ENCODE results near the gene RTN4. TPM values are rescaled to one million over a fixed set of nuclear protein-coding genes. Genes with fewer than 3 reads are reported as not detected.

The RTN4 gene
- total and polyA plus RNA-seq, 2 experiments from 2014 or later: 218 to 221 TPM

DNA sequence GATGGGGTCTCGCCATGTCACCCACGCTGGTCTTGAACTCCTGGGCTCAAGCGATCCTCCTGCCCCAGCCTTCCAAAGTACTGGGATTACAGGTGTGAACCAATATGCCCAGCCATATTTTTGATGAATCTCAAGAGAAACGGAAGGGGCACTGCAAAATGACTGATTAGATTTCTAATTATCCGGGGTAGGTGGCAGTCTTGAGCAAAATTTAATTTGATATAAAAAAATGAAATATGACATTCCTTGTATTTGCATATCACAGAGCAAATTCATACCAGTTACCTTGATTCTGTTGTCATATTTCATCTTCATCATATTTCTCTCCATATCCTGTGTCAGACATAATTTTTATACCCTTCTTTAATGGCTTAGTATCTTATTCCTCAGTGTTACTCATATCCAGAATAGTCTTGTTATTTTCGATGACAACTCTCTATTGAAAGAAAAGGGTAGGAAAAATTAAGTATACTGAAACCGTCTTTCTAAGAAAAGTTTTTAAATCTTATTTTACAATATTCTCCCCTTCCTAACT, 30.0 kb upstream of the RTN4 start:
- no peak overlapping the region for H3K27ac Mint-ChIP-seq
- Histone ChIP-seq H3K27ac (ENCODE audit: low read depth) (no peak overlapping the region), H3F3A (replicated peaks; ENCODE audit: low read depth) (no peaks in the 10 kb centered on the region), H3K4me3 (no peak overlapping the region), H4K20me1 (replicated peaks; ENCODE audit: insufficient read depth) (no peaks in the 10 kb centered on the region), H2AFZ (no peak overlapping the region), H3K79me2 (replicated peaks; ENCODE audit: insufficient read depth) (no peaks in the 10 kb centered on the region), H3K4me1 (ENCODE audit: insufficient read depth) (no peaks in the 10 kb centered on the region), H3K4me2 (no peak overlapping the region), H3K27me3 (ENCODE audit: insufficient read depth) (no peaks in the 10 kb centered on the region), H3K9me2 (ENCODE audit: insufficient read depth) (no peaks in the 10 kb centered on the region; the same call in 1 of the 2 replicates), H3K36me3 (ENCODE audit: insufficient read depth) (no peaks in the 10 kb centered on the region)
- H3K36me3 Mint-ChIP-seq (ENCODE audit: low read depth): no peaks in the 10 kb centered on the region
- H3K9me3 Mint-ChIP-seq: no peaks in the 10 kb centered on the region
- no peak overlapping the region for H3K4me3 Mint-ChIP-seq
- ATAC-seq (no peak), DNase-seq (ENCODE audit: low spot score) (no peak)
- H3K4me1 Mint-ChIP-seq: no peaks in the 10 kb centered on the region
- TF ChIP-seq, protein P1, sequence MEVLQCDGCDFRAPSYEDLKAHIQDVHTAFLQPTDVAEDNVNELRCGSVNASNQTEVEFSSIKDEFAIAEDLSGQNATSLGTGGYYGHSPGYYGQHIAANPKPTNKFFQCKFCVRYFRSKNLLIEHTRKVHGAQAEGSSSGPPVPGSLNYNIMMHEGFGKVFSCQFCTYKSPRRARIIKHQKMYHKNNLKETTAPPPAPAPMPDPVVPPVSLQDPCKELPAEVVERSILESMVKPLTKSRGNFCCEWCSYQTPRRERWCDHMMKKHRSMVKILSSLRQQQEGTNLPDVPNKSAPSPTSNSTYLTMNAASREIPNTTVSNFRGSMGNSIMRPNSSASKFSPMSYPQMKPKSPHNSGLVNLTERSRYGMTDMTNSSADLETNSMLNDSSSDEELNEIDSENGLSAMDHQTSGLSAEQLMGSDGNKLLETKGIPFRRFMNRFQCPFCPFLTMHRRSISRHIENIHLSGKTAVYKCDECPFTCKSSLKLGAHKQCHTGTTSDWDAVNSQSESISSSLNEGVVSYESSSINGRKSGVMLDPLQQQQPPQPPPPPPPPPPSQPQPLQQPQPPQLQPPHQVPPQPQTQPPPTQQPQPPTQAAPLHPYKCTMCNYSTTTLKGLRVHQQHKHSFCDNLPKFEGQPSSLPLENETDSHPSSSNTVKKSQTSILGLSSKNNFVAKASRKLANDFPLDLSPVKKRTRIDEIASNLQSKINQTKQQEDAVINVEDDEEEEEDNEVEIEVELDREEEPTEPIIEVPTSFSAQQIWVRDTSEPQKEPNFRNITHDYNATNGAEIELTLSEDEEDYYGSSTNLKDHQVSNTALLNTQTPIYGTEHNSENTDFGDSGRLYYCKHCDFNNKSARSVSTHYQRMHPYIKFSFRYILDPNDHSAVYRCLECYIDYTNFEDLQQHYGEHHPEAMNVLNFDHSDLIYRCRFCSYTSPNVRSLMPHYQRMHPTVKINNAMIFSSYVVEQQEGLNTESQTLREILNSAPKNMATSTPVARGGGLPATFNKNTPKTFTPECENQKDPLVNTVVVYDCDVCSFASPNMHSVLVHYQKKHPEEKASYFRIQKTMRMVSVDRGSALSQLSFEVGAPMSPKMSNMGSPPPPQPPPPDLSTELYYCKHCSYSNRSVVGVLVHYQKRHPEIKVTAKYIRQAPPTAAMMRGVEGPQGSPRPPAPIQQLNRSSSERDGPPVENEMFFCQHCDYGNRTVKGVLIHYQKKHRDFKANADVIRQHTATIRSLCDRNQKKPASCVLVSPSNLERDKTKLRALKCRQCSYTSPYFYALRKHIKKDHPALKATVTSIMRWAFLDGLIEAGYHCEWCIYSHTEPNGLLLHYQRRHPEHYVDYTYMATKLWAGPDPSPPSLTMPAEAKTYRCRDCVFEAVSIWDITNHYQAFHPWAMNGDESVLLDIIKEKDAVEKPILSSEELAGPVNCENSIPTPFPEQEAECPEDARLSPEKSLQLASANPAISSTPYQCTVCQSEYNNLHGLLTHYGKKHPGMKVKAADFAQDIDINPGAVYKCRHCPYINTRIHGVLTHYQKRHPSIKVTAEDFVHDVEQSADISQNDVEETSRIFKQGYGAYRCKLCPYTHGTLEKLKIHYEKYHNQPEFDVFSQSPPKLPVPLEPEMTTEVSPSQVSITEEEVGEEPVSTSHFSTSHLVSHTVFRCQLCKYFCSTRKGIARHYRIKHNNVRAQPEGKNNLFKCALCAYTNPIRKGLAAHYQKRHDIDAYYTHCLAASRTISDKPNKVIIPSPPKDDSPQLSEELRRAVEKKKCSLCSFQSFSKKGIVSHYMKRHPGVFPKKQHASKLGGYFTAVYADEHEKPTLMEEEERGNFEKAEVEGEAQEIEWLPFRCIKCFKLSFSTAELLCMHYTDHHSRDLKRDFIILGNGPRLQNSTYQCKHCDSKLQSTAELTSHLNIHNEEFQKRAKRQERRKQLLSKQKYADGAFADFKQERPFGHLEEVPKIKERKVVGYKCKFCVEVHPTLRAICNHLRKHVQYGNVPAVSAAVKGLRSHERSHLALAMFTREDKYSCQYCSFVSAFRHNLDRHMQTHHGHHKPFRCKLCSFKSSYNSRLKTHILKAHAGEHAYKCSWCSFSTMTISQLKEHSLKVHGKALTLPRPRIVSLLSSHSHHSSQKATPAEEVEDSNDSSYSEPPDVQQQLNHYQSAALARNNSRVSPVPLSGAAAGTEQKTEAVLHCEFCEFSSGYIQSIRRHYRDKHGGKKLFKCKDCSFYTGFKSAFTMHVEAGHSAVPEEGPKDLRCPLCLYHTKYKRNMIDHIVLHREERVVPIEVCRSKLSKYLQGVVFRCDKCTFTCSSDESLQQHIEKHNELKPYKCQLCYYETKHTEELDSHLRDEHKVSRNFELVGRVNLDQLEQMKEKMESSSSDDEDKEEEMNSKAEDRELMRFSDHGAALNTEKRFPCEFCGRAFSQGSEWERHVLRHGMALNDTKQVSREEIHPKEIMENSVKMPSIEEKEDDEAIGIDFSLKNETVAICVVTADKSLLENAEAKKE (CRISPR knock-in tag; IDR thresholded peaks at IDR 0.05): no peak
- TF ChIP-seq POLR2AphosphoS5 (IDR thresholded peaks at IDR 0.05; ENCODE audit: low read depth) (no peak), EZH2 (IDR thresholded peaks at IDR 0.05; ENCODE audit: low read depth, unreplicated experiment) (no peak), CREB1 (CRISPR knock-in tag; IDR thresholded peaks at IDR 0.05; ENCODE audit: low read depth) (no peak), ZNF331 (CRISPR knock-in tag; IDR thresholded peaks at IDR 0.05; ENCODE audit: low read depth) (no peak), STAT1 (IDR thresholded peaks at IDR 0.05; ENCODE audit: unreplicated experiment) (no peak), NANOG (IDR thresholded peaks at IDR 0.05; ENCODE audit: borderline replicate concordance) (no peak), EZH2phosphoT487 (IDR thresholded peaks at IDR 0.05; ENCODE audit: unreplicated experiment) (no peak), ZNF114 (CRISPR knock-in tag; IDR thresholded peaks at IDR 0.05) (no peak), JUNB (IDR thresholded peaks at IDR 0.05; ENCODE audit: unreplicated experiment) (no peak)
- TF ChIP-seq, protein P2, sequence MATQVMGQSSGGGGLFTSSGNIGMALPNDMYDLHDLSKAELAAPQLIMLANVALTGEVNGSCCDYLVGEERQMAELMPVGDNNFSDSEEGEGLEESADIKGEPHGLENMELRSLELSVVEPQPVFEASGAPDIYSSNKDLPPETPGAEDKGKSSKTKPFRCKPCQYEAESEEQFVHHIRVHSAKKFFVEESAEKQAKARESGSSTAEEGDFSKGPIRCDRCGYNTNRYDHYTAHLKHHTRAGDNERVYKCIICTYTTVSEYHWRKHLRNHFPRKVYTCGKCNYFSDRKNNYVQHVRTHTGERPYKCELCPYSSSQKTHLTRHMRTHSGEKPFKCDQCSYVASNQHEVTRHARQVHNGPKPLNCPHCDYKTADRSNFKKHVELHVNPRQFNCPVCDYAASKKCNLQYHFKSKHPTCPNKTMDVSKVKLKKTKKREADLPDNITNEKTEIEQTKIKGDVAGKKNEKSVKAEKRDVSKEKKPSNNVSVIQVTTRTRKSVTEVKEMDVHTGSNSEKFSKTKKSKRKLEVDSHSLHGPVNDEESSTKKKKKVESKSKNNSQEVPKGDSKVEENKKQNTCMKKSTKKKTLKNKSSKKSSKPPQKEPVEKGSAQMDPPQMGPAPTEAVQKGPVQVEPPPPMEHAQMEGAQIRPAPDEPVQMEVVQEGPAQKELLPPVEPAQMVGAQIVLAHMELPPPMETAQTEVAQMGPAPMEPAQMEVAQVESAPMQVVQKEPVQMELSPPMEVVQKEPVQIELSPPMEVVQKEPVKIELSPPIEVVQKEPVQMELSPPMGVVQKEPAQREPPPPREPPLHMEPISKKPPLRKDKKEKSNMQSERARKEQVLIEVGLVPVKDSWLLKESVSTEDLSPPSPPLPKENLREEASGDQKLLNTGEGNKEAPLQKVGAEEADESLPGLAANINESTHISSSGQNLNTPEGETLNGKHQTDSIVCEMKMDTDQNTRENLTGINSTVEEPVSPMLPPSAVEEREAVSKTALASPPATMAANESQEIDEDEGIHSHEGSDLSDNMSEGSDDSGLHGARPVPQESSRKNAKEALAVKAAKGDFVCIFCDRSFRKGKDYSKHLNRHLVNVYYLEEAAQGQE (IDR thresholded peaks at IDR 0.05; ENCODE audit: unreplicated experiment): no peak
- TF ChIP-seq, protein P3, sequence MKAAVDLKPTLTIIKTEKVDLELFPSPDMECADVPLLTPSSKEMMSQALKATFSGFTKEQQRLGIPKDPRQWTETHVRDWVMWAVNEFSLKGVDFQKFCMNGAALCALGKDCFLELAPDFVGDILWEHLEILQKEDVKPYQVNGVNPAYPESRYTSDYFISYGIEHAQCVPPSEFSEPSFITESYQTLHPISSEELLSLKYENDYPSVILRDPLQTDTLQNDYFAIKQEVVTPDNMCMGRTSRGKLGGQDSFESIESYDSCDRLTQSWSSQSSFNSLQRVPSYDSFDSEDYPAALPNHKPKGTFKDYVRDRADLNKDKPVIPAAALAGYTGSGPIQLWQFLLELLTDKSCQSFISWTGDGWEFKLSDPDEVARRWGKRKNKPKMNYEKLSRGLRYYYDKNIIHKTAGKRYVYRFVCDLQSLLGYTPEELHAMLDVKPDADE (IDR thresholded peaks at IDR 0.05): no peak
- TF ChIP-seq, protein P4, sequence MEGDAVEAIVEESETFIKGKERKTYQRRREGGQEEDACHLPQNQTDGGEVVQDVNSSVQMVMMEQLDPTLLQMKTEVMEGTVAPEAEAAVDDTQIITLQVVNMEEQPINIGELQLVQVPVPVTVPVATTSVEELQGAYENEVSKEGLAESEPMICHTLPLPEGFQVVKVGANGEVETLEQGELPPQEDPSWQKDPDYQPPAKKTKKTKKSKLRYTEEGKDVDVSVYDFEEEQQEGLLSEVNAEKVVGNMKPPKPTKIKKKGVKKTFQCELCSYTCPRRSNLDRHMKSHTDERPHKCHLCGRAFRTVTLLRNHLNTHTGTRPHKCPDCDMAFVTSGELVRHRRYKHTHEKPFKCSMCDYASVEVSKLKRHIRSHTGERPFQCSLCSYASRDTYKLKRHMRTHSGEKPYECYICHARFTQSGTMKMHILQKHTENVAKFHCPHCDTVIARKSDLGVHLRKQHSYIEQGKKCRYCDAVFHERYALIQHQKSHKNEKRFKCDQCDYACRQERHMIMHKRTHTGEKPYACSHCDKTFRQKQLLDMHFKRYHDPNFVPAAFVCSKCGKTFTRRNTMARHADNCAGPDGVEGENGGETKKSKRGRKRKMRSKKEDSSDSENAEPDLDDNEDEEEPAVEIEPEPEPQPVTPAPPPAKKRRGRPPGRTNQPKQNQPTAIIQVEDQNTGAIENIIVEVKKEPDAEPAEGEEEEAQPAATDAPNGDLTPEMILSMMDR (conservative IDR thresholded peaks at IDR 0.05; ENCODE audit: low read depth in 2 of 2): no peak
- H3K27me3 Mint-ChIP-seq (ENCODE audit: insufficient read depth, low read depth, poor library complexity): no peaks in the 10 kb centered on the region

Measured in GM23338 (cell line).